T-cell (primary cell): ENCODE results near the gene E4F1. TPM values are rescaled to one million over a fixed set of nuclear protein-coding genes. Genes with fewer than 3 reads are reported as not detected.
"Not testable (repeated sequence)": the region's sequence is repeated elsewhere in the genome, so short reads cannot be mapped to it uniquely, and the experiment has no call there.

ENCODE experiments used
- ATAC-seq, 4 experiments: fragments of 200-7000 bp in 3 of 4; fragments of 150-1000 bp in 1 of 4; cut with Tn5 transposase; replicated peaks in 1 of 4; 1 replicate in 3 of 4; 2 replicates in 1 of 4; pipeline ENCODE4 v1.10.0; 2021; ENCODE audit warnings: moderate library complexity in 3 of 4, mild to moderate bottlenecking in 2 of 4, moderate number of reproducible peaks in 1 of 4
- CTCF ChIA-PET, 2 donors: fragments of 300-600 bp; sonication (Branson Sonifier 250); formaldehyde crosslinking; loops; one replicate each; lab custom pipeline; 2022; ENCODE audit warnings: antibody characterized with exemption in 2 of 2; lab: Charles Lee
- POLR2A ChIA-PET, 2 donors: fragments of 300-600 bp; sonication (Branson Sonifier 250); formaldehyde crosslinking; loops; one replicate each; lab custom pipeline; 2022; ENCODE audit warnings: antibody characterized with exemption in 2 of 2; lab: Charles Lee
- DNase-seq, 35 experiments: peaks; one replicate each; pipeline versions ENCODE4 v3.0.0 to v3.0.0-alpha.2; 2013 to 2023
- H3K27ac ChIP-seq: one replicate; pipeline ENCODE4 v1.5.1; 2013; ENCODE audit warnings: low read length
- H3K27me3 ChIP-seq, 2 experiments: replicated peaks in 1 of 2; 1 replicate in 1 of 2; 2 replicates in 1 of 2; pipeline versions ENCODE4 v1.6.1 to v1.7.0; 2013; ENCODE audit warnings: low read length in 1 of 2, mixed read lengths in 1 of 2; ENCODE audit not compliant: control insufficient read depth in 2 of 2, insufficient read depth in 2 of 2; ENCODE audit errors: extremely low read depth in 1 of 2
- H3K36me3 ChIP-seq, 2 donors: 1 replicate in 1 of 2; 2 replicates in 1 of 2; pipeline versions ENCODE4 v1.6.1 to v1.7.0; 2013; ENCODE audit warnings: low read length in 1 of 2; ENCODE audit not compliant: control insufficient read depth in 2 of 2, insufficient read depth in 1 of 2; ENCODE audit errors: extremely low read depth in 1 of 2
- H3K4me1 ChIP-seq, 2 experiments: 1 replicate in 1 of 2; 2 replicates in 1 of 2; pipeline versions ENCODE4 v1.6.1 to v1.7.0; 2013; ENCODE audit warnings: low read length in 2 of 2, mixed read lengths in 1 of 2; ENCODE audit not compliant: insufficient read depth in 2 of 2, control insufficient read depth in 1 of 2; ENCODE audit errors: extremely low read depth in 1 of 2
- H3K4me3 ChIP-seq, 2 donors: 1 replicate in 1 of 2; 2 replicates in 1 of 2; pipeline versions ENCODE4 v1.5.1 to v1.7.0; 2013; ENCODE audit warnings: mild to moderate bottlenecking in 2 of 2, low read length in 1 of 2, moderate library complexity in 1 of 2; ENCODE audit not compliant: control insufficient read depth in 1 of 2; ENCODE audit errors: extremely low read depth in 1 of 2
- H3K9me3 ChIP-seq: 2 replicates; pipeline ENCODE4 v1.7.0; 2013
- H3K27ac Mint-ChIP-seq, 2 donors: one replicate each; pipeline ENCODE4 v1.8.0; 2020 to 2021; ENCODE audit warnings: mild to moderate bottlenecking in 2 of 2, mixed read lengths in 2 of 2
- H3K27me3 Mint-ChIP-seq, 2 donors: one replicate each; pipeline ENCODE4 v1.8.0; 2021 to 2022; ENCODE audit warnings: mixed read lengths in 2 of 2
- H3K36me3 Mint-ChIP-seq: one replicate; pipeline ENCODE4 v1.8.0; 2021; ENCODE audit warnings: mixed read lengths
- H3K4me1 Mint-ChIP-seq, 3 donors: one replicate each; pipeline ENCODE4 v1.8.0; 2020 to 2022; ENCODE audit warnings: mixed read lengths in 3 of 3, mild to moderate bottlenecking in 1 of 3
- H3K4me3 Mint-ChIP-seq, 3 donors: one replicate each; pipeline ENCODE4 v1.8.0; 2020 to 2022; ENCODE audit warnings: mild to moderate bottlenecking in 3 of 3, mixed read lengths in 3 of 3, moderate library complexity in 3 of 3
- H3K9me3 Mint-ChIP-seq, 3 donors: one replicate each; pipeline ENCODE4 v1.8.0; 2020 to 2022; ENCODE audit warnings: mixed read lengths in 3 of 3
- WGBS: methylation state at CpG from one replicate; pipeline ENCODE4 v1.1.5; 2013; ENCODE audit warnings: missing lambda C conversion rate; ENCODE audit not compliant: insufficient coverage; 5-methylcytosine and 5-hydroxymethylcytosine counted together
- total RNA-seq, 35 experiments: library from RNA in 6 of 35; stranded (reverse) in 6 of 35; fragments of 120-200 nt in 1 of 35; gene quantifications; one replicate each; pipeline versions ENCODE4 v1.2.1 to v1.2.4 and lab custom pipeline; 2013 to 2026

The E4F1 gene
- total RNA-seq, 5 donors from 2014 or later (not counting 1 experiment from before 2014, with no cell fraction given): 32.8 to 52.0 (median 47.0) TPM

DNA sequence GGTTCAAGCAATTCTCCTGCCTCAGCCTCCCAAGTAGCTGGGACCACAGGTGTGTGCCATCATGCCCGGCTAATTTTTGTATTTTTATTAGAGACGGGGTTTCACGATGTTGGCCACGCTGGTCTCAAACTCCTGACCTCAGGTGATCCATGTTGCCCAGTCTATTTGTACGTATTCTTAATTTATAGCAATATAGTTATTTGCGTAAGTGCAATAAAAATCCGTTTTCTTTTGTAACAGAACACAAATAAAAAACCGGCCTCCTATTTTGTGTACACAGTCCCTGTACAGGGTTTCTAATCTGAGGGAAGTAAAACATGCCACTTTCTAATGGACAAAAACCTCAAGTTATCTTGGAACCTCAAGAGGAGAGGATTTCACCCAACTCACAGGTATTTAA, 36.9 kb downstream of the E4F1 start:
- H3K27ac ChIP-seq: no peak overlapping the region
- Mint-ChIP-seq H3K4me1 (peaks cover 9 to 11% (median 9%) of the 10 kb centered on the region in 3 donors), H3K36me3 (peaks cover 45% of the 10 kb centered on the region), H3K27ac (no peak overlapping the region), H3K4me3 (no peak overlapping the region), H3K9me3 (no peaks in the 10 kb centered on the region), H3K27me3 (no peaks in the 10 kb centered on the region)
- DNase-seq: no peak
- H3K4me1 ChIP-seq: peaks cover 0 to under 1% of the 10 kb centered on the region in 2 experiments
- H3K27me3 ChIP-seq: no peaks in the 10 kb centered on the region
- ChIA-PET POLR2A (interaction anchor here (0.6 to 0.7 kb wide), 2 partner anchors 9 to 893 kb away, joined by 3 to 18 read pairs; partner anchors contain the start of gene ECI1 (in 1 of the 2)), CTCF (no interaction called here)
- WGBS: 100% methylated on average over 1 of the region's 8 CpGs
- H3K36me3 ChIP-seq: peaks cover 10 to 83% of the 10 kb centered on the region in 2 donors
- no peak for ATAC-seq
- no peak overlapping the region for H3K4me3 ChIP-seq
- no peaks in the 10 kb centered on the region for H3K9me3 ChIP-seq

- not testable (repeated sequence) for H3K27me3 Mint-ChIP-seq, H3K4me3 Mint-ChIP-seq, ATAC-seq, H3K4me3 ChIP-seq, H3K9me3 ChIP-seq, H3K9me3 Mint-ChIP-seq, H3K27ac Mint-ChIP-seq, DNase-seq, H3K27ac ChIP-seq, H3K27me3 ChIP-seq
- WGBS: 93% methylated on average over 6 of the region's 14 CpGs
- peaks cover 0 to 15% of the 10 kb centered on the region in 2 experiments for H3K4me1 ChIP-seq
- POLR2A ChIA-PET: interaction anchor here in 1 of 2 donors (0.6 kb wide), 1 partner anchor 506 kb away, joined by 3 read pairs; no protein-coding TSS in a partner anchor
- Mint-ChIP-seq H3K36me3 (peaks cover 23% of the 10 kb centered on the region), H3K4me1 (peaks cover 25 to 32% (median 31%) of the 10 kb centered on the region in 3 donors)
- peaks cover 2 to 55% of the 10 kb centered on the region in 2 donors for H3K36me3 ChIP-seq
- CTCF ChIA-PET: interaction anchor here in 1 of 2 donors (0.9 kb wide), 1 partner anchor 12 kb away, joined by 6 read pairs; the partner anchor contains the start of gene ECI1
Observed at GRCh38 chr16:2263026-2263425, 39.6 kb downstream of the E4F1 start.

DNA sequence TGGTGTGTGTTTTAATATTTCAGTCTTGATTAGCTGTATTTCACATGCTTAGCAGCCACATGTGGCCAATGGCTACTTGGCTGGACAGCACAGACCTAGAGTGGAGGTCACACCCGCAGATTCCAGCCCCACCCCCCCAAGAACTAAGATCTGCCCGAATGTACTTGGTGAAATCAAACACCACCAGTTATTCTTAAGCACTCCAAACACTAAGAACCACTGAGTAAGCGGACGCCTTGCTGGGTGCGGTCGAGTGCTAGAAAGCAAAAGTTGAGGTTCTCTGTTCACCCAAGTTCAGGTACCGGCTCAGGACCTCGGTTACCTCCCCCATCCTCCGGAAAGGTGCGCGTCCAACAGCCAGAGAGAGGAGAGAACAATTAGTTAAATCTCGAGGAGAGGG, 43.5 kb downstream of the E4F1 start:
- peak overlapping the region; percentile 94 for H3K4me3 ChIP-seq
- H3K27me3 ChIP-seq, H3K9me3 Mint-ChIP-seq, H3K9me3 ChIP-seq, H3K27me3 Mint-ChIP-seq, CTCF ChIA-PET, ATAC-seq: not testable (repeated sequence)
- peak overlapping the region; percentile 92 to 96 (median 94) for H3K4me3 Mint-ChIP-seq
- peak overlapping the region; percentile 68 for H3K27ac ChIP-seq
- peak in 16 of 35 experiments; percentile 9 to 53 (median 28) for DNase-seq
- no CpG with 5 or more reads among the region's 12 CpGs for WGBS
- peaks cover 35 to 47% (median 42%) of the 10 kb centered on the region in 3 donors for H3K4me1 Mint-ChIP-seq
- H3K36me3 Mint-ChIP-seq: peaks cover 12% of the 10 kb centered on the region
- POLR2A ChIA-PET: interaction anchor here in 1 of 2 donors (0.6 kb wide), 1 partner anchor 302 kb away, joined by 3 read pairs; the partner anchor contains the start of gene RPS2
- peaks cover 0 to 29% of the 10 kb centered on the region in 2 donors for H3K36me3 ChIP-seq
- peaks cover 4 to 35% of the 10 kb centered on the region in 2 experiments for H3K4me1 ChIP-seq
- H3K27ac Mint-ChIP-seq: peak overlapping the region; percentile 82 to 83

GRCh38 chr16:2267505-2267912, 44.1 kb downstream of the E4F1 start:
- H3K4me1 ChIP-seq: peaks cover 4 to 35% of the 10 kb centered on the region in 2 experiments
- Mint-ChIP-seq H3K4me1 (peaks cover 35 to 47% (median 42%) of the 10 kb centered on the region in 3 donors), H3K4me3 (peak overlapping the region; percentile 92 to 96 (median 94)), H3K27ac (peak overlapping the region; percentile 96 to 99)
- ATAC-seq: peak; percentile 53 to 57 (median 54)
- WGBS: 0% methylated on average over 34 of the region's 54 CpGs
- H3K27me3 Mint-ChIP-seq, H3K9me3 Mint-ChIP-seq, H3K36me3 Mint-ChIP-seq, H3K27me3 ChIP-seq, POLR2A ChIA-PET, CTCF ChIA-PET, H3K9me3 ChIP-seq: not testable (repeated sequence)
- peaks cover 0 to 23% of the 10 kb centered on the region in 2 donors for H3K36me3 ChIP-seq
- H3K27ac ChIP-seq: peak overlapping the region; percentile 93
- peak overlapping the region; percentile 94 for H3K4me3 ChIP-seq
- DNase-seq: peak in 1 of 35 experiments; percentile 11

- H3K27me3 ChIP-seq: no peaks in the 10 kb centered on the region
- CTCF ChIA-PET: interaction anchor here in 1 of 2 donors (0.6 kb wide), 1 partner anchor 860 kb away, joined by 3 read pairs; no protein-coding TSS in a partner anchor
- no peaks in the 10 kb centered on the region for H3K9me3 ChIP-seq
- under 1% methylated on average over 85 of the region's 88 CpGs for WGBS
- H3K4me1 ChIP-seq: peaks cover 4 to 35% of the 10 kb centered on the region in 2 experiments
- POLR2A ChIA-PET: no interaction called here
- H3K27ac ChIP-seq: peak within 1 kb of the TSS; percentile 93
- Mint-ChIP-seq H3K9me3 (no peaks in the 10 kb centered on the region), H3K4me1 (peaks cover 35 to 47% (median 42%) of the 10 kb centered on the region in 3 donors), H3K27me3 (no peaks in the 10 kb centered on the region), H3K36me3 (peaks cover 4% of the 10 kb centered on the region), H3K27ac (peak within 1 kb of the TSS; percentile 96 to 99), H3K4me3 (peak within 1 kb of the TSS; percentile 92 to 96 (median 94))
- peak; percentile 86 to 98 (median 94) for DNase-seq
- H3K36me3 ChIP-seq: peaks cover 0 to 17% of the 10 kb centered on the region in 2 donors
- H3K4me3 ChIP-seq: peak within 1 kb of the TSS; percentile 94
- peak; percentile 87 to 89 (median 88) for ATAC-seq
Observed at GRCh38 chr16:2267913-2268666, 44.7 kb downstream of the E4F1 start, which contains the start of gene RNPS1. TSS of gene RNPS1 (minus strand) at chr16:2268126. CDS start at chr16:2264643, 3,483 bp downstream.

GRCh38 chr16:2270070-2270462, 46.7 kb downstream of the E4F1 start:
- H3K4me1 ChIP-seq: peaks cover 4 to 35% of the 10 kb centered on the region in 2 experiments
- Mint-ChIP-seq H3K4me1 (peaks cover 28 to 38% (median 34%) of the 10 kb centered on the region in 3 donors), H3K27me3 (no peaks in the 10 kb centered on the region), H3K27ac (no peak overlapping the region), H3K9me3 (no peaks in the 10 kb centered on the region), H3K4me3 (peak overlapping the region; percentile 92 to 96 (median 94)), H3K36me3 (no peaks in the 10 kb centered on the region)
- ATAC-seq: no peak
- no peaks in the 10 kb centered on the region for H3K9me3 ChIP-seq
- ChIA-PET CTCF (no interaction called here), POLR2A (no interaction called here)
- no peaks in the 10 kb centered on the region for H3K36me3 ChIP-seq
- WGBS: 100% methylated on average over 4 of the region's 9 CpGs
- no peak overlapping the region for H3K4me3 ChIP-seq
- no peaks in the 10 kb centered on the region for H3K27me3 ChIP-seq
- no peak overlapping the region for H3K27ac ChIP-seq
- DNase-seq: no peak
